ENCODE measurements around the gene INCA1.

- TF ChIP-seq CTCF (IDR thresholded peaks at IDR 0.05; ENCODE audit: low read depth, low read length, missing input control) (no peak), RAD21 (IDR thresholded peaks at IDR 0.05) (no peak), MAX (IDR thresholded peaks at IDR 0.05) (no peak), JUND (IDR thresholded peaks at IDR 0.05) (no peak)
Measured at GRCh38 chr17:5020502-5021023, 23.2 kb upstream of the INCA1 start.
